NCI-H128 (cell line): ENCODE measurements around the gene CEMP1.
A peak's percentile ranks its signal among the peaks of the same experiment; 100 is the strongest.
"Not testable (repeated sequence)": the region's sequence is repeated elsewhere in the genome, so short reads cannot be mapped to it uniquely, and the experiment has no call there.

Experiments used
- DNase-seq: peaks from one replicate; lab custom pipeline; 2025; ENCODE audit not compliant: unreplicated experiment; lab: John Stamatoyannopoulos, UW

Gene CEMP1

GRCh38 chr16:2537451-2538379 lies 6.5 kb upstream of the CEMP1 start, which contains the start of gene PDPK1:
Gene PDPK1, plus strand, starts transcription at chr16:2538021. Its CDS starts 92 bp downstream, at chr16:2538113.
- DNase-seq = peak; percentile 77

- no peak for DNase-seq
These were observed 4.4 kb upstream of the CEMP1 start for GRCh38 chr16:2535625-2536013.

GRCh38 chr16:2534335-2534734 lies 3.1 kb upstream of the CEMP1 start:
- DNase-seq = not testable (repeated sequence)

GRCh38 chr16:2533912-2534311 lies 2.7 kb upstream of the CEMP1 start:
- DNase-seq = no peak

GRCh38 chr16:2533142-2533755 lies 2.0 kb upstream of the CEMP1 start:
- DNase-seq = not testable (repeated sequence)

- peak; percentile 25 for DNase-seq
These were observed 1.4 kb upstream of the CEMP1 start for GRCh38 chr16:2532494-2533141.

GRCh38 chr16:2531696-2532493 lies 687 bp upstream of the CEMP1 start:
- peak; percentile 76 for DNase-seq

GRCh38 chr16:2530629-2531318 lies 434 bp downstream of the CEMP1 start:
- no peak for DNase-seq

GRCh38 chr16:2529961-2530628 lies 1.1 kb downstream of the CEMP1 start:
- DNase-seq = no peak

GRCh38 chr16:2529061-2529931 lies 1.9 kb downstream of the CEMP1 start:
- no peak for DNase-seq

GRCh38 chr16:2528161-2529060 lies 2.8 kb downstream of the CEMP1 start:
- DNase-seq = no peak

- DNase-seq = no peak
These were observed 3.5 kb downstream of the CEMP1 start for GRCh38 chr16:2527784-2528100.

GRCh38 chr16:2527071-2527783 lies 4.0 kb downstream of the CEMP1 start:
- no peak for DNase-seq

GRCh38 chr16:2526135-2526534 lies 5.1 kb downstream of the CEMP1 start:
- DNase-seq = no peak

GRCh38 chr16:2524339-2524938 lies 6.8 kb downstream of the CEMP1 start:
- DNase-seq = no peak

GRCh38 chr16:2523801-2524231 lies 7.4 kb downstream of the CEMP1 start:
- DNase-seq = no peak
